Liver (tissue), 3 donors: ENCODE measurements around the gene DNAJA3.

Source experiments
- EGR1 ChIP-seq, 2 donors: IDR thresholded peaks; 2 replicates each; pipeline ENCODE4 v1.6.1; 2016 to 2018; ENCODE audit warnings: antibody characterized with exemption in 2 of 2, low read depth in 2 of 2
- FOXA1 ChIP-seq: IDR thresholded peaks from 2 replicates; pipeline ENCODE4 v1.6.1; 2016; ENCODE audit warnings: antibody characterized with exemption
- GABPA ChIP-seq, 2 donors: IDR thresholded peaks in 1 of 2; conservative IDR thresholded peaks in 1 of 2; 2 replicates each; pipeline ENCODE4 v1.6.1; 2016; ENCODE audit warnings: antibody characterized with exemption in 2 of 2, mild to moderate bottlenecking in 1 of 2, moderate library complexity in 1 of 2
- HNF4G ChIP-seq: IDR thresholded peaks from 2 replicates; pipeline ENCODE4 v1.6.1; 2016; ENCODE audit warnings: antibody characterized with exemption
- JUND ChIP-seq, 2 donors: IDR thresholded peaks; 2 replicates each; pipeline ENCODE4 v1.6.1; 2016; ENCODE audit warnings: antibody characterized with exemption in 2 of 2
- RXRA ChIP-seq, 2 donors: IDR thresholded peaks; 2 replicates each; pipeline ENCODE4 v1.6.1; 2017 to 2018; ENCODE audit warnings: antibody characterized with exemption in 2 of 2, mild to moderate bottlenecking in 1 of 2
- SP1 ChIP-seq: IDR thresholded peaks from 2 replicates; pipeline ENCODE4 v1.6.1; 2018; ENCODE audit warnings: antibody characterized with exemption, mild to moderate bottlenecking
- YY1 ChIP-seq: IDR thresholded peaks from 2 replicates; pipeline ENCODE4 v1.6.1; 2016; ENCODE audit warnings: antibody characterized with exemption, mild to moderate bottlenecking
- TF ChIP-seq, protein P1 (sequence below): fragments of 150-350 bp; IDR thresholded peaks from 2 replicates; pipeline ENCODE4 v1.5.1; 2017; ENCODE audit warnings: improper control_type of control experiment, low read depth, low read length; ENCODE audit not compliant: missing input control
- TF ChIP-seq, protein P2 (sequence below): IDR thresholded peaks from 2 replicates; pipeline ENCODE4 v1.6.1; 2016; ENCODE audit warnings: antibody characterized with exemption, mild to moderate bottlenecking
- TF ChIP-seq, protein P3 (sequence below): IDR thresholded peaks from 2 replicates; pipeline ENCODE4 v1.6.1; 2016; ENCODE audit warnings: antibody characterized with exemption
- donor health status: healthy.
- donor health status: healthy.

DNA sequence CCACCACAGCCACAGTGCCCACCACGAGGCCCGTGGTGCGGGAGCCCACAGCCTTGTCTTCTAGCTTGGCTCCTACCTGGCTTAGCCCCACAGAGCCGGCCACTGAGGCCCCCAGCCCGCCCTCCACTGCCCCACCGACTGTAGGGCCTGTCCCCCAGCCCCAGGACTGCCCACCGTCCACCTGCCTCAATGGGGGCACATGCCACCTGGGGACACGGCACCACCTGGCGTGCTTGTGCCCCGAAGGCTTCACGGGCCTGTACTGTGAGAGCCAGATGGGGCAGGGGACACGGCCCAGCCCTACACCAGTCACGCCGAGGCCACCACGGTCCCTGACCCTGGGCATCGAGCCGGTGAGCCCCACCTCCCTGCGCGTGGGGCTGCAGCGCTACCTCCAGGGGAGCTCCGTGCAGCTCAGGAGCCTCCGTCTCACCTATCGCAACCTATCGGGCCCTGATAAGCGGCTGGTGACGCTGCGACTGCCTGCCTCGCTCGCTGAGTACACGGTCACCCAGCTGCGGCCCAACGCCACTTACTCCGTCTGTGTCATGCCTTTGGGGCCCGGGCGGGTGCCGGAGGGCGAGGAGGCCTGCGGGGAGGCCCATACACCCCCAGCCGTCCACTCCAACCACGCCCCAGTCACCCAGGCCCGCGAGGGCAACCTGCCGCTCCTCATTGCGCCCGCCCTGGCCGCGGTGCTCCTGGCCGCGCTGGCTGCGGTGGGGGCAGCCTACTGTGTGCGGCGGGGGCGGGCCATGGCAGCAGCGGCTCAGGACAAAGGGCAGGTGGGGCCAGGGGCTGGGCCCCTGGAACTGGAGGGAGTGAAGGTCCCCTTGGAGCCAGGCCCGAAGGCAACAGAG lies 43.5 kb upstream of the DNAJA3 start:
- TF ChIP-seq, protein P1, sequence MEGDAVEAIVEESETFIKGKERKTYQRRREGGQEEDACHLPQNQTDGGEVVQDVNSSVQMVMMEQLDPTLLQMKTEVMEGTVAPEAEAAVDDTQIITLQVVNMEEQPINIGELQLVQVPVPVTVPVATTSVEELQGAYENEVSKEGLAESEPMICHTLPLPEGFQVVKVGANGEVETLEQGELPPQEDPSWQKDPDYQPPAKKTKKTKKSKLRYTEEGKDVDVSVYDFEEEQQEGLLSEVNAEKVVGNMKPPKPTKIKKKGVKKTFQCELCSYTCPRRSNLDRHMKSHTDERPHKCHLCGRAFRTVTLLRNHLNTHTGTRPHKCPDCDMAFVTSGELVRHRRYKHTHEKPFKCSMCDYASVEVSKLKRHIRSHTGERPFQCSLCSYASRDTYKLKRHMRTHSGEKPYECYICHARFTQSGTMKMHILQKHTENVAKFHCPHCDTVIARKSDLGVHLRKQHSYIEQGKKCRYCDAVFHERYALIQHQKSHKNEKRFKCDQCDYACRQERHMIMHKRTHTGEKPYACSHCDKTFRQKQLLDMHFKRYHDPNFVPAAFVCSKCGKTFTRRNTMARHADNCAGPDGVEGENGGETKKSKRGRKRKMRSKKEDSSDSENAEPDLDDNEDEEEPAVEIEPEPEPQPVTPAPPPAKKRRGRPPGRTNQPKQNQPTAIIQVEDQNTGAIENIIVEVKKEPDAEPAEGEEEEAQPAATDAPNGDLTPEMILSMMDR = no peak
- TF ChIP-seq EGR1 (IDR thresholded peaks at IDR 0.05; ENCODE audit: low read depth in 2 of 2) (no peak), GABPA (IDR thresholded peaks at IDR 0.05 in 1 of 2, conservative IDR thresholded peaks at IDR 0.05 in 1 of 2) (no peak), RXRA (IDR thresholded peaks at IDR 0.05) (no peak), YY1 (no peak), SP1 (no peak), JUND (IDR thresholded peaks at IDR 0.05) (no peak), HNF4G (no peak), FOXA1 (no peak)
- TF ChIP-seq, protein P2, sequence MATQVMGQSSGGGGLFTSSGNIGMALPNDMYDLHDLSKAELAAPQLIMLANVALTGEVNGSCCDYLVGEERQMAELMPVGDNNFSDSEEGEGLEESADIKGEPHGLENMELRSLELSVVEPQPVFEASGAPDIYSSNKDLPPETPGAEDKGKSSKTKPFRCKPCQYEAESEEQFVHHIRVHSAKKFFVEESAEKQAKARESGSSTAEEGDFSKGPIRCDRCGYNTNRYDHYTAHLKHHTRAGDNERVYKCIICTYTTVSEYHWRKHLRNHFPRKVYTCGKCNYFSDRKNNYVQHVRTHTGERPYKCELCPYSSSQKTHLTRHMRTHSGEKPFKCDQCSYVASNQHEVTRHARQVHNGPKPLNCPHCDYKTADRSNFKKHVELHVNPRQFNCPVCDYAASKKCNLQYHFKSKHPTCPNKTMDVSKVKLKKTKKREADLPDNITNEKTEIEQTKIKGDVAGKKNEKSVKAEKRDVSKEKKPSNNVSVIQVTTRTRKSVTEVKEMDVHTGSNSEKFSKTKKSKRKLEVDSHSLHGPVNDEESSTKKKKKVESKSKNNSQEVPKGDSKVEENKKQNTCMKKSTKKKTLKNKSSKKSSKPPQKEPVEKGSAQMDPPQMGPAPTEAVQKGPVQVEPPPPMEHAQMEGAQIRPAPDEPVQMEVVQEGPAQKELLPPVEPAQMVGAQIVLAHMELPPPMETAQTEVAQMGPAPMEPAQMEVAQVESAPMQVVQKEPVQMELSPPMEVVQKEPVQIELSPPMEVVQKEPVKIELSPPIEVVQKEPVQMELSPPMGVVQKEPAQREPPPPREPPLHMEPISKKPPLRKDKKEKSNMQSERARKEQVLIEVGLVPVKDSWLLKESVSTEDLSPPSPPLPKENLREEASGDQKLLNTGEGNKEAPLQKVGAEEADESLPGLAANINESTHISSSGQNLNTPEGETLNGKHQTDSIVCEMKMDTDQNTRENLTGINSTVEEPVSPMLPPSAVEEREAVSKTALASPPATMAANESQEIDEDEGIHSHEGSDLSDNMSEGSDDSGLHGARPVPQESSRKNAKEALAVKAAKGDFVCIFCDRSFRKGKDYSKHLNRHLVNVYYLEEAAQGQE = no peak
- TF ChIP-seq, protein P3, sequence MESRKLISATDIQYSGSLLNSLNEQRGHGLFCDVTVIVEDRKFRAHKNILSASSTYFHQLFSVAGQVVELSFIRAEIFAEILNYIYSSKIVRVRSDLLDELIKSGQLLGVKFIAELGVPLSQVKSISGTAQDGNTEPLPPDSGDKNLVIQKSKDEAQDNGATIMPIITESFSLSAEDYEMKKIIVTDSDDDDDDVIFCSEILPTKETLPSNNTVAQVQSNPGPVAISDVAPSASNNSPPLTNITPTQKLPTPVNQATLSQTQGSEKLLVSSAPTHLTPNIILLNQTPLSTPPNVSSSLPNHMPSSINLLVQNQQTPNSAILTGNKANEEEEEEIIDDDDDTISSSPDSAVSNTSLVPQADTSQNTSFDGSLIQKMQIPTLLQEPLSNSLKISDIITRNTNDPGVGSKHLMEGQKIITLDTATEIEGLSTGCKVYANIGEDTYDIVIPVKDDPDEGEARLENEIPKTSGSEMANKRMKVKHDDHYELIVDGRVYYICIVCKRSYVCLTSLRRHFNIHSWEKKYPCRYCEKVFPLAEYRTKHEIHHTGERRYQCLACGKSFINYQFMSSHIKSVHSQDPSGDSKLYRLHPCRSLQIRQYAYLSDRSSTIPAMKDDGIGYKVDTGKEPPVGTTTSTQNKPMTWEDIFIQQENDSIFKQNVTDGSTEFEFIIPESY = no peak
